Mesenchymal stem cell (in vitro differentiated cells and primary cell): ENCODE data around the gene ABCB8. TPM values are rescaled to one million over a fixed set of nuclear protein-coding genes. Genes with fewer than 3 reads are reported as not detected.

ENCODE experiments used
- DNase-seq: peaks from one replicate; pipeline ENCODE4 v3.0.0-alpha.2; 2013
- H2AFZ ChIP-seq: one replicate; pipeline ENCODE4 v1.6.1; 2013; ENCODE audit warnings: low read depth, mild to moderate bottlenecking, control low read depth, inconsistent platforms, low read length, moderate library complexity
- H2AK5ac ChIP-seq: 2 replicates; pipeline ENCODE4 v1.6.1; 2013; ENCODE audit warnings: low read length, moderate library complexity, mild to moderate bottlenecking, inconsistent platforms; ENCODE audit not compliant: severe bottlenecking
- H2BK120ac ChIP-seq: one replicate; pipeline ENCODE4 v1.6.1; 2013; ENCODE audit warnings: low read depth, mild to moderate bottlenecking, inconsistent platforms, low read length, moderate library complexity
- H2BK12ac ChIP-seq, 2 experiments: one replicate each; pipeline ENCODE4 v1.6.1; 2013; ENCODE audit warnings: inconsistent platforms in 2 of 2, low read length in 2 of 2, mild to moderate bottlenecking in 2 of 2, moderate library complexity in 2 of 2, control low read depth in 1 of 2
- H2BK15ac ChIP-seq: one replicate; pipeline ENCODE4 v1.6.1; 2013; ENCODE audit warnings: mild to moderate bottlenecking, low read depth, inconsistent platforms; ENCODE audit not compliant: poor library complexity, severe bottlenecking
- H2BK5ac ChIP-seq: 2 replicates; pipeline ENCODE4 v1.6.1; 2013; ENCODE audit warnings: low read depth, mild to moderate bottlenecking, low read length, control low read depth, inconsistent platforms; ENCODE audit not compliant: poor library complexity, severe bottlenecking
- H3K14ac ChIP-seq, 2 experiments: one replicate each; pipeline ENCODE4 v1.6.1; 2013; ENCODE audit warnings: inconsistent platforms in 2 of 2, low read length in 2 of 2, control low read depth in 1 of 2, mild to moderate bottlenecking in 1 of 2, moderate library complexity in 1 of 2
- H3K18ac ChIP-seq, 2 experiments: one replicate each; pipeline ENCODE4 v1.6.1; 2013; ENCODE audit warnings: inconsistent platforms in 2 of 2, low read length in 2 of 2, control low read depth in 1 of 2, low read depth in 1 of 2, mild to moderate bottlenecking in 1 of 2
- H3K23ac ChIP-seq, 2 experiments: one replicate each; pipeline ENCODE4 v1.6.1; 2013; ENCODE audit warnings: inconsistent platforms in 2 of 2, low read length in 2 of 2, mild to moderate bottlenecking in 2 of 2, moderate library complexity in 2 of 2, control low read depth in 1 of 2
- H3K27ac ChIP-seq: 2 replicates; pipeline ENCODE4 v1.5.1; 2013; ENCODE audit warnings: mild to moderate bottlenecking, moderate library complexity, low read length, control low read depth, inconsistent platforms; ENCODE audit not compliant: poor library complexity, severe bottlenecking
- H3K27me3 ChIP-seq, 2 experiments: 2 replicates each; pipeline versions ENCODE4 v1.6.1 to v1.7.0; 2013; ENCODE audit warnings: low read length in 2 of 2, mild to moderate bottlenecking in 2 of 2, moderate library complexity in 2 of 2, control low read depth in 1 of 2, inconsistent platforms in 1 of 2; ENCODE audit not compliant: control insufficient read depth in 1 of 2, insufficient read depth in 1 of 2
- H3K36me3 ChIP-seq, 2 experiments: 2 replicates each; pipeline versions ENCODE4 v1.6.1 to v1.7.0; 2013; ENCODE audit warnings: low read length in 2 of 2, control low read depth in 1 of 2, inconsistent platforms in 1 of 2, low read depth in 1 of 2, mild to moderate bottlenecking in 1 of 2; ENCODE audit not compliant: insufficient read depth in 2 of 2, control insufficient read depth in 1 of 2
- H3K4ac ChIP-seq, 2 experiments: one replicate each; pipeline ENCODE4 v1.6.1; 2013; ENCODE audit warnings: inconsistent platforms in 2 of 2, low read length in 2 of 2, mild to moderate bottlenecking in 2 of 2, moderate library complexity in 2 of 2, control low read depth in 1 of 2, low read depth in 1 of 2
- H3K4me1 ChIP-seq: 2 replicates; pipeline ENCODE4 v1.6.1; 2013; ENCODE audit warnings: low read depth, low read length, control low read depth; ENCODE audit not compliant: control insufficient read depth, insufficient read depth
- H3K4me2 ChIP-seq: 2 replicates; pipeline ENCODE4 v1.6.1; 2013; ENCODE audit warnings: low read length, mild to moderate bottlenecking, inconsistent platforms; ENCODE audit not compliant: poor library complexity, severe bottlenecking
- H3K4me3 ChIP-seq, 2 experiments: 2 replicates each; pipeline versions ENCODE4 v1.5.1 to v1.7.0; 2013; ENCODE audit warnings: low read length in 2 of 2, mild to moderate bottlenecking in 2 of 2, control low read depth in 1 of 2, low read depth in 1 of 2; ENCODE audit not compliant: insufficient read depth in 1 of 2
- H3K79me1 ChIP-seq: replicated peaks from 2 replicates; pipeline ENCODE4 v1.6.1; 2013; ENCODE audit warnings: mild to moderate bottlenecking, control low read depth, low read length, inconsistent platforms; ENCODE audit not compliant: poor library complexity, severe bottlenecking
- H3K9ac ChIP-seq: 2 replicates; pipeline ENCODE4 v1.7.0; 2013; ENCODE audit warnings: mild to moderate bottlenecking, low read length, moderate library complexity
- H3K9me3 ChIP-seq: 2 replicates; pipeline ENCODE4 v1.7.0; 2013; ENCODE audit warnings: mild to moderate bottlenecking, low read length; ENCODE audit not compliant: control insufficient read depth
- H4K8ac ChIP-seq: one replicate; pipeline ENCODE4 v1.6.1; 2013; ENCODE audit warnings: inconsistent platforms, mild to moderate bottlenecking, low read length, moderate library complexity
- H4K91ac ChIP-seq: one replicate; pipeline ENCODE4 v1.6.1; 2013; ENCODE audit warnings: mild to moderate bottlenecking, low read length, inconsistent platforms
- WGBS: methylation state at CpG from one replicate; pipeline ENCODE4 v1.1.7; 2013; ENCODE audit warnings: mixed read lengths; 5-methylcytosine and 5-hydroxymethylcytosine counted together
- polyA plus RNA-seq, 2 experiments: library from polyadenylated mRNA; stranded (reverse); fragments of 200-250 nt; gene quantifications; one replicate each; pipeline ENCODE4 v1.2.3, GENCODE V29; 2013

The ABCB8 gene
- polyA plus RNA-seq (2013, experiment 1 of 2) = 17.2 TPM
- 16.1 TPM for polyA plus RNA-seq (2013, experiment 2 of 2)

GRCh38 chr7:151028131-151028947 lies at the start of gene ABCB8:
Gene ABCB8, plus strand, starts transcription at chr7:151028450. Its CDS starts 66 bp downstream, at chr7:151028516.
- Histone ChIP-seq H2BK5ac (no peak within 1 kb of the TSS), H3K18ac (peak within 1 kb of the TSS; percentile 35 to 90), H3K4me2 (peak within 1 kb of the TSS; percentile 86), H3K4me3 (peak within 1 kb of the TSS; percentile 65 to 92), H3K9me3 (no peaks in the 10 kb centered on the region), H2AFZ (peak within 1 kb of the TSS; percentile 91), H2AK5ac (no peak within 1 kb of the TSS), H3K27me3 (peaks cover under 1 to 11% of the 10 kb centered on the region in 2 experiments), H3K4ac (peak within 1 kb of the TSS in 1 of 2 experiments; percentile 54), H2BK15ac (no peak within 1 kb of the TSS), H3K27ac (peak within 1 kb of the TSS; percentile 48), H3K9ac (peak within 1 kb of the TSS; percentile 92), H4K91ac (no peak within 1 kb of the TSS), H2BK120ac (no peak within 1 kb of the TSS), H3K79me1 (peaks cover 14% of the 10 kb centered on the region), H4K8ac (peak within 1 kb of the TSS; percentile 80), H3K23ac (no peak within 1 kb of the TSS), H3K36me3 (peaks cover 2 to 13% of the 10 kb centered on the region in 2 experiments), H3K14ac (no peak within 1 kb of the TSS), H3K4me1 (peaks cover 6% of the 10 kb centered on the region), H2BK12ac (peak within 1 kb of the TSS; percentile 56 to 67)
- 2% methylated on average over 53 of the region's 53 CpGs for WGBS
- peak; percentile 99 for DNase-seq

GRCh38 chr7:150979713-150980390 lies 48.4 kb upstream of the ABCB8 start:
- H3K4me1 ChIP-seq = peaks cover 19% of the 10 kb centered on the region
- H2BK5ac ChIP-seq = no peak overlapping the region
- H3K9me3 ChIP-seq = no peaks in the 10 kb centered on the region
- H3K14ac ChIP-seq = no peak overlapping the region
- no peak overlapping the region for H3K4me3 ChIP-seq
- WGBS = 77% methylated on average over 7 of the region's 7 CpGs
- no peak overlapping the region for H4K8ac ChIP-seq
- no peak for DNase-seq
- H3K27me3 ChIP-seq = peaks cover 84 to 90% of the 10 kb centered on the region in 2 experiments
- H3K4me2 ChIP-seq = no peak overlapping the region
- no peak overlapping the region for H2BK12ac ChIP-seq
- no peak overlapping the region for H3K18ac ChIP-seq
- H3K79me1 ChIP-seq = no peaks in the 10 kb centered on the region
- H2AFZ ChIP-seq = no peak overlapping the region
- H3K23ac ChIP-seq = peak overlapping the region in 1 of 2 experiments; percentile 70
- H2BK15ac ChIP-seq = no peak overlapping the region
- no peak overlapping the region for H3K27ac ChIP-seq
- no peak overlapping the region for H2BK120ac ChIP-seq
- no peak overlapping the region for H3K4ac ChIP-seq
- no peak overlapping the region for H4K91ac ChIP-seq
- no peaks in the 10 kb centered on the region for H3K36me3 ChIP-seq
- no peak overlapping the region for H3K9ac ChIP-seq
- no peak overlapping the region for H2AK5ac ChIP-seq

DNA sequence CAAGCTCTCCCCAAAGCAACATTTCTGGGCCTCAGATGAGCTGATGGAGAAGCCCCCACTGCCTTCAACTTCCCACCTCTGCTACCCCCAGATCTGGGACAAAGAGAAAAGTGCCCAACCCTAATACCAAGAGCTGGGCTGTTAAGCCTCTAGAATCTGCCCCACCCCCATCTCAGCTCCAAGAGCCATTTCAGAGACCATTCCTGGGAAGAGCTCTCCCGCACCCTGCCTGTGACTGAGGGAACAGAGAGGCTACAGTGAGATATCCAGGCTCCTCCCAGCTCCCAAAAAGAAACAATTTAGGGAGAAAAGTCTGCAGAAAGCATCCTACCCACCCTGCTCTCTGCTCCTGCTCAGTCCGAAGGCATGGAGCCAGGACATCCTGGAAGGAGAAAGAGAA lies 47.6 kb upstream of the ABCB8 start:
- H3K36me3 ChIP-seq = no peaks in the 10 kb centered on the region
- no peak overlapping the region for H2AK5ac ChIP-seq
- DNase-seq = no peak
- no peak overlapping the region for H3K9ac ChIP-seq
- no peaks in the 10 kb centered on the region for H3K79me1 ChIP-seq
- H2BK15ac ChIP-seq = no peak overlapping the region
- no peak overlapping the region for H4K8ac ChIP-seq
- no peak overlapping the region for H2AFZ ChIP-seq
- no peaks in the 10 kb centered on the region for H3K9me3 ChIP-seq
- no peak overlapping the region for H2BK12ac ChIP-seq
- no peak overlapping the region for H3K18ac ChIP-seq
- H3K4me2 ChIP-seq = no peak overlapping the region
- no peak overlapping the region for H3K27ac ChIP-seq
- H3K4me3 ChIP-seq = no peak overlapping the region
- WGBS = 40% methylated on average over 2 of the region's 2 CpGs
- H3K27me3 ChIP-seq = peaks cover 80 to 82% of the 10 kb centered on the region in 2 experiments
- H4K91ac ChIP-seq = no peak overlapping the region
- no peak overlapping the region for H3K14ac ChIP-seq
- no peak overlapping the region for H3K23ac ChIP-seq
- no peak overlapping the region for H2BK5ac ChIP-seq
- H2BK120ac ChIP-seq = no peak overlapping the region
- H3K4me1 ChIP-seq = peaks cover 16% of the 10 kb centered on the region
- no peak overlapping the region for H3K4ac ChIP-seq

DNA sequence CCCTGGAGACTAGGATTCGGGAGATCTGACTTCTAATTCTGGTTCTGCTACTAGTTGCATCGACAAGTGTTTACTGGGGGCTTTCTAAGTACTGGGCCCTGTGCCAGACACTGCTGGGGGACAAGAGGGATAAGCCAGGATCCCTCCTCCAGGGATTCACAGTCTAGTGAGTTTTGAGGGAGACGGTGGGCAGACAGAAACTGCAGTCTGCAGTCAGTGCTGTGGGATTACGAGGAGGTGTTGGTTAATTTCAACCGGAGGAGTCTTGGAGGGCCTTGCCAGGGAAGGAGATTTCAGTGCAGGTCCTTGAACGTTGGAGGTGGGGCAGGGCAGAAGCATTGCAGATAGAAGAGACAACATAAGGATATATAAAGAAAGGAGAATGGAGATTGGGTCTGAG lies 46.6 kb upstream of the ABCB8 start:
- Histone ChIP-seq H2AK5ac (no peak overlapping the region), H3K4ac (no peak overlapping the region), H2BK15ac (no peak overlapping the region), H2BK12ac (no peak overlapping the region), H2BK120ac (no peak overlapping the region), H3K9me3 (no peaks in the 10 kb centered on the region), H3K79me1 (no peaks in the 10 kb centered on the region), H4K8ac (no peak overlapping the region), H3K27me3 (peaks cover 76 to 78% of the 10 kb centered on the region in 2 experiments), H3K18ac (no peak overlapping the region), H3K23ac (no peak overlapping the region), H4K91ac (no peak overlapping the region), H3K14ac (no peak overlapping the region), H3K27ac (no peak overlapping the region), H2AFZ (no peak overlapping the region), H3K36me3 (no peaks in the 10 kb centered on the region), H3K4me3 (no peak overlapping the region), H2BK5ac (no peak overlapping the region), H3K9ac (no peak overlapping the region), H3K4me1 (peaks cover 16% of the 10 kb centered on the region), H3K4me2 (no peak overlapping the region)
- WGBS = 66% methylated on average over 6 of the region's 6 CpGs
- no peak for DNase-seq
